Ovary (tissue), 3 donors: ENCODE data around the gene CDC6.

Experiments used
- CTCF ChIP-seq, 3 donors: fragments of 450-650 bp in 2 of 3; fragments of 200-600 bp in 1 of 3; IDR thresholded peaks; one replicate each; pipeline versions ENCODE4 v1.5.1 to v1.8.0; 2016 to 2022; ENCODE audit warnings: antibody characterized with exemption in 3 of 3, mild to moderate bottlenecking in 1 of 3
- EP300 ChIP-seq: sonication (generic); formaldehyde crosslinking; IDR thresholded peaks from one replicate; pipeline ENCODE4 v1.6.1; 2017; ENCODE audit warnings: antibody characterized with exemption
- donor health status: DM: no; HTN: no; CAD: no.

- no peak for TF ChIP-seq EP300
- TF ChIP-seq CTCF (IDR thresholded peaks at IDR 0.05) = no peak
Observed at GRCh38 chr17:40352237-40352778, 64.6 kb downstream of the CDC6 start.
